Stimulated activated CD4-positive, alpha-beta T cell treated with anti-CD3 and anti-CD28 coated beads, Interleukin-4, amount 100 ng/mL, for 48 hours (primary cell): ENCODE measurements around the gene CCDC146.
"Not testable (repeated sequence)": the region's sequence is repeated elsewhere in the genome, so short reads cannot be mapped to it uniquely, and the experiment has no call there.

Source experiments
- DNase-seq, 2 donors: peaks; one replicate each; pipeline ENCODE4 v3.0.0-alpha.2; 2020; ENCODE audit warnings: low read depth in 2 of 2

The CCDC146 gene

DNA sequence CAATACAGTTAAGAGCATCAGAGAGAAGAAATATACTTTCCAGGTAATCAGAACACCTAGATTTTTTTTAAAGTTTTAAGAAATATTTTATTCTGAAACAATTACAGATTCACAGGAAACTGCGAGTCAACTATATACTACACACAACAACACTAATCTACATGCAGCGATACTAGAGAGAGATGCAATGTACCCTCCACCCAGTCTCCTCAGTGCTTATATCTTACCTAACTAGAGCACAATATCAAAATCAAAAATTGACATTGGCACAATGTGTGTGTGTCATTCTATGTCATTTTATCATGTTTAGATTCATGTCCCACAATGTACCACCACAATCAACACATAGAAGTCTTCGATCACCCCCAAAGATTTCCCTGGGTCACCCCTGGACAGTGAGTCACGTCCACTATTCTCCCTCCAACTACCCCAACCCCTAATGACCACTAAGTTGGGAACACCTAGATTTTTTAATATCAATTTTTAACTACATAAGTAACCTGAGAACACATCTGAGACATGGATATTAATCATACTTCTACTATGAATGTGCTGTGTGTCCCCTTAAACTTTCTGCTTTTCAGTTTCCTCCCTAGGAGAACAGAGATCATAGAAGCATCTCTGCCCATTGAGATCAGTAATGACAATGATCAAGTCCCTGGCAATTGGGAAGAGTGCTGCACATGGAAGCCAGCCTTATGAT, 207.2 kb downstream of the CCDC146 start:
- DNase-seq, result no peak

DNA sequence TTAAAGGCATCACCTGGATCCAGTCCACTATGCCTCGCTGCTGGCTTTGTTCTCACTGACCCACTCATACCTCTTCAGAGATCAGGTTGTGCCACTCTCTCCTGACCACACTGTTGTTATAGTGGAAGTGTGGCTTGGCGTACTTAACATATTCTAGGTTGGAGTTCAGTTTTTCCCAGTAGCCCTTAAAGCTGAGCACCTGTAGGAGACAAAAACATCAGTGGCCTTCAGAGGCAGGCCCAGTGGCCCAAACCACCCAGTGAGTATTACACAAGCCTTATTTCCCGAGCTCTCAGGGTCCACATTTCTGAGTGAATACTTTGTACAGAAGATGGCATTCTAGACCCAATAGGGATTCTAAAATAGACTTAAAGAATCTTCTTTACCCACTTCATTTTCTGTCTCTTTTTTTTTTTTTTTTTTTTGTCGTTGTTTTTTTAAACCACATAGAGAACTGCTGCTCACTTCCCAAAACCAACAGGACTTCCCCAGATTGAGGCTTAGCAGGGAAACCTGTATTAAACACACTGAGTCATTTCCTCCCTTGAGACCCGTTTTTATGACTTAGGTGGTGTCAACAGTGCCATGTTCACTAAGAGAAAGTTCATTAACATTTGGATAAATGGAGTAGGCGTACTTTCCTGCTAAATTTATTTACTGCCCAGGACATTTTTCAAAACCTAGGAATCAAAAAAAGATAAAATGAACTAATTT, 207.9 kb downstream of the CCDC146 start:
- DNase-seq, result no peak

DNA sequence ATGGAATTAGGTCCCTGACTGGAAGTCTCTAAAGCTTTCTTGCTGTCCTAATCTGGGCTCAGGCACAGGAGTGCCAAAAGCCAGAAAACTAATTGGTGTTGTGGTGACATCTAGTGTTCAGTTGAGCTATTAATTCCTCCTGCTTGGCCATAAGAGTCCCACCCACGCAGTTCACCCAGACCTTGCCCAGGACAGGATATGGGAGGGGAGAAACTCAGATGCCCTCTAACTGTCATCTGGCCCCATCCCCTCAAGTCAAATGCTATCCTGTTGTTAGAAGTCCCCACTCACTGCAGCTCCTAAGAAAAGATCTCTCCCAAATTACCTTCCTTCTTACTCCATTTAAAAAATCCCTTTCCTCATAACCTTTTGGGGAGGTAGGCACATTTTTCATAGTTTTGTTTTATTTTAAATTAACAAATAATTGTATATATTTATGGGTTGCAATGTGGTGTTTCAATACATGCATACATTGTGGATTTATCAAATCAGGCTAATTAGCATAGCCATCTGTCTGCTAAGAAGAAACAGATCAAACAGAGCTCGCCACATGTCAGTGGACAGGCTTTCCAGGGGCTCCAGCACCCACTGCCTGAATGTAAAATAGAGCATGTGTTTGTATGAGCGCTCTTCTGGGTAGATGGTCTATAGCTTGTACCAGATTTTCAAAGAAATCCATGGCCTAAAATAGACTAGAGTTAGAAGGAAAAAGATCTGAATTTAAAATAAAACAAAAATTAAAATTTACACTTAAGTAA, 209.7 kb downstream of the CCDC146 start:
- DNase-seq, result peak; percentile 25 to 40

DNA sequence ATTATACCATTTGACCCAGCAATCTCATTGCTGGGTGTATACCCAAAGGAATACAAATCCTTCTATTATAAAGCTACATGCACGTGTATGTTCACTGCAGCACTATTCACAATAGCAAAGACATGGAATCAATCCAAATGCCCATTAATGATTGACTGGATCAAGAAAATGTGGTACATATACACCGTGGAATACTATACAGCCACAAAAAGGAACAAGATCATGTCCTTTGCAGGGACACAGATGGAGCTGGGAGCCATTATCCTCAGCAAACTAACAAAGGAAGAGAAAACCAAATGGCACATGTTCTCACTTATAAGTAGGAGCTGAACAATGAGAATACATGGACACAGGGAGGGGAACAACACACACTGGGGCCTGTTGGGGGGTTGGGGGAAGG, 211.6 kb downstream of the CCDC146 start:
- not testable (repeated sequence) for DNase-seq

DNA sequence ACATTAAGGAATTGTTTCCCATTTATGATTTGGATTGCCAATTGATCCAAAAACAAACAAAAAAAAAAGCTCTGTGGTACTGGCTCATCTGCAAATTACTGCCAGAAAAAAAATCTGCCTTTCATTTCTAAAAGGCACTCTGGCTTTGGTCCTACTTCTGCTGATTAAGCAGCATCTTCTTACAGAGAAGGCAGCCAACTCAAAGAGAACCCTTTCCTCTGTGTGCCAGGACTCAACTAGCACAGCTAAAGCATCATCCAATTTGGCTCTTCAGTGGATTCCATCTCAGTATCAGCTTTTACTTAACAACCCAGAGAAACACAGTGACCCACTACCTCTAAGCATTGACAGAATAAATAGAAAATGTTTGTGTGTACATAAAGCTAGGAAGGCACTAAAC, 213.2 kb downstream of the CCDC146 start:
- no peak for DNase-seq

DNA sequence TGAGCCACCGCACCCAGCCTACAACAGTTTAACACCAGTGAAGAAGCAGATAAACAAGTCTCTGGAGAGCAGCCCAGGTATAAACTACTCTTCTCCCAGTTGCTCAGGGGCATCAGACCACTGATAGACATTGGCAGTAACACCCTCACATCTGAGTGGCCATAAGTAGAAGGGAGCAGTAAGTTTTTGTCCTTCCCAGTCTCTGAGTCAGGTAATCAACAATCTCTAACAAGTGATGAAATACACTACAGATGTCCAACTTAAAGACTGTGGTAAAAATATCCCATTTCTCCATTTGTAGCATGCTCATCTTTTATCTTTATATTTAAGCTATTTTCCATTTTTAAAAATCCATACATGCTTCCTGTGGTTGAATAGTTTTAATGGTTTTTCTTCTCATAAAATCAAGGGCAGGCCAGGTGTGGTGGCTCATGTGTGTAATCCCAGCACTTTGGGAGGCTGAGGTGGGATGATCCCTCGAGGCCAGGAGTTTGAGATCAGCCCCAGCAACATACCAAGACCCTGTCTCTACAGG, 215.1 kb downstream of the CCDC146 start:
- DNase-seq, result no peak

DNA sequence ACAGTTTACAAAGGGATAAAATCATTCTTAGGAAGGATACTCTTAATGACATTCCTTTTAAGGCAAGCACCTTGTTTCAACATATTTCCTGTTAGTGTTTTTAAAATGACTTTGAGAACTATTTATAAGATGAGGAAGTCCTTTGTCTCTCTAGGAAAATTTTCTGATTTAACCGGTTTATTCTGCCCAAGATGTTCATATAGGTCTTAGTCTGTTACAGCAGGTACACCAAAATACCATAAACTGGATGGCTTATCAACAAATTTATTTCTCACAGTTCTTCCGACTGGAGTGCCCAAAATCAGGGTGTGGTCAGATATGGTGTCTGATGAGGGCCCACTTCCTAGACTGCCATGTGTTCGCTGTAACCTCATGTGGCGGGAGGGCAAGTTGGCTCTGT, 215.8 kb downstream of the CCDC146 start:
- DNase-seq, result no peak

DNA sequence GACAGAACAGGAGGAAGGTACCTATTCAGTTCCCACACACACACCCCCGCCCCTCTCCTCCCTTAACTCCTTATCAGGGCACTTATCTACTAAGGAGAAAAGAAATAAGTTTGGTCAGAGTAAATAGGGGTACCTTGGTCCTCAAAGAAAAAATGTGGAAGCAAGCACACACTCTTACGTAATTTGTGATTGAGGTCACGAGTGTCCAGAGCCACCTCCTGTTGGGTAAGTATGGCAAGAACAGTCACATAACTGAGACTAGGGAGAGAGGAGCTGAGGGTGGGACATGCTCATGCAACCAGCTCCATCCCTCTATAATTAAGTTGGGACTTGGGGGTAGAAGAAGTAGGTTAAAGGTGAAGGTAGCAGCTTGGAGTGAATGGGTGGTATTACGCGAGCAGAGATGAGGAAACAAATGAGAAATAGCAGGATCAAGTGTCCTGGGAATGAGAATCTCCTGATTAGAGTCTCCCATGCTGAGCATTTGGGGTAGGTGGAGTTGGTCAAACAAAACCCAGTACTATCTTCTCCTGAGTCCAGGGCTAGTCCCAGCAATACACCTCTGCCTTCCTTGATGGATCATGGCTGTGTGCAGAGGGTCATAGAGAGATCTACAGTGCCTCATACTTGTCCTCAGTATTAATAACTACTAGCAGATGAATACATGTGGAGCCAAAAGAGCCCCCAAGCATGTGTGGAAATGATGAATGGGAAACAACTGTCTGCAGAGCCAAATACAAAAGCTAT, 216.6 kb downstream of the CCDC146 start:
- DNase-seq, result no peak

DNA sequence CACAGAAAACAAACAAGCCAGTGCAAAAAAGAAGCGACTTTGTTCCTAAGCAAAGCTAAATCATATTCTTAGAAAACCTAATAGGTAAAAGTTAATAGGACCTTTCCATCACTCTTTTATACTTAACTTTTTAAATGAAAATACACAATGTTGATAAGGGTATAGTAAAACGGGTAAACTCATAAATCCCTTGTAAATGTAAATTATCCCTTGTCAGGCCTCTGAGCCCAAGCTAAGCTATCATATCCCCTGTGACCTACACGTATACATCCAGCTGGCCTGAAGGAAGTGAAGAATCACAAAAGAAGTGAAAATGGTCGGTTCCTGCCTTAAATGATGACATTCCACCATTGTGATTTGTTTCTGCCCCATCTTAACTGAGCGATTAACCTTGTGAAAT, 217.3 kb downstream of the CCDC146 start:
- no peak for DNase-seq
